NCI-H1417 (cell line): Measurements from ENCODE around the gene PHC2.
A peak's percentile ranks its signal among the peaks of the same experiment; 100 is the strongest.

Source experiments
- DNase-seq, 3 experiments: peaks; one replicate each; lab custom pipeline; 2025; lab: John Stamatoyannopoulos, UW

The PHC2 gene

DNA sequence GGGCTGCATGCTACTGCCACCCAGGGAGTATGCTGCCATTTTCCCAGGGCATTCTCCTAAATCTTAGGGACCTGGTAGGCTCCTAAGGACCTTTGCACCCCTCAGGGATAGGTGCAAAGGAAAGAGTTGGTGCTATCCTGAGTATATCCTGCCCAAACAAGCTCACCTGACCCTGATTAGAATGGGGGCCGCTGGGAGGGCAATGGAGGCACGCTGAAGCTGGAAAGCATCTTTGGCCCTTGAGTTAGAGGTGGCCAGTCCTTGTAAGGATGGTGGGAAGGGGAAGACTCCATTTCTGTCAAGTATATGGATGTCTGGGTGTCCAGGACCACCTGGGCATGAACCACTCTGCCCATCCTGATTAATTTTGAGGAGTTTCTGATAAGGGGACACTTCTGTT is 61.1 kb downstream of the PHC2 start:
- no peak for DNase-seq

DNA sequence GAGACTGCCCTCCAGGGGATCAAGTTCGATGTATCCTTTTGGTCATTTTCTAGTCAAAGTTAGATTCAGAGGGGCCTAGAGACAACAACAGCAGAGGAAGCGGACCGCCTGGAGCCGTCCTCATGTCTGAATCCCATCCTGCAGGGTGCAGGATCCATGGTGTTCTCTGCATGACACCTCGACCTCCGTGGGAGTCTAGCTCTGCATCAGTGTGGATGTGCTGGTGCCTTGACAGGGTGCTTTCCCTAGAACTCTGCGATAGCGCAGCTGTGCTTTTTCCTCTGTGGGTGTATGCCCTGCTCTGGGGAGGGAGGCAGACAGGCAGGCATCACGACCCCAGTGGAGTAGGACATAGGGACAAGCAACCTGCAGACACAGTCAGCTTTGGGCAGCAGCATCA is 61.8 kb downstream of the PHC2 start:
- DNase-seq = no peak

DNA sequence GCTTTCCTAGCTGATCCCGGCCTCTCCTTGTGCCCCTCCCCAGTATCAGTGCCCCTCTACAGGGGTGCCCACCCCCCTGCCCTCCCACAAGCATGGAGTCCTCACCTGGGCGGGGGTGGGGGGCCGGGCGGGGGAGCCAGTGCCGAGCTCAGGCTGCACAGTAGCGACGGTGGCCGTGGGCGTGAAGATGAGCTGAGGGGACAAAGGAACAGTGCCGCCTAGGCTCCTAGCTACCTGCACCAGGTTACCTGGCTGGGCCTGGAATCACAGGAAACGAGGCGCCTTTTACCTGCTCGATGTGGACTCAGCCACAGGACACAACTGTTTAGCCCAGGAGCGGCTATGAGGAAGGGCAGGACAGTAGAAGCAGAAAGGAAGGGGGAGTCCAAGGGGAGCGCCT is 62.5 kb downstream of the PHC2 start:
- no peak for DNase-seq

- DNase-seq = peak; percentile 57 to 86 (median 79)
Observed at GRCh38 chr1:33367485-33368405, 63.1 kb downstream of the PHC2 start.

GRCh38 chr1:33366762-33367484 is 64.0 kb downstream of the PHC2 start:
- DNase-seq = peak in 1 of 3 experiments; percentile 10

DNA sequence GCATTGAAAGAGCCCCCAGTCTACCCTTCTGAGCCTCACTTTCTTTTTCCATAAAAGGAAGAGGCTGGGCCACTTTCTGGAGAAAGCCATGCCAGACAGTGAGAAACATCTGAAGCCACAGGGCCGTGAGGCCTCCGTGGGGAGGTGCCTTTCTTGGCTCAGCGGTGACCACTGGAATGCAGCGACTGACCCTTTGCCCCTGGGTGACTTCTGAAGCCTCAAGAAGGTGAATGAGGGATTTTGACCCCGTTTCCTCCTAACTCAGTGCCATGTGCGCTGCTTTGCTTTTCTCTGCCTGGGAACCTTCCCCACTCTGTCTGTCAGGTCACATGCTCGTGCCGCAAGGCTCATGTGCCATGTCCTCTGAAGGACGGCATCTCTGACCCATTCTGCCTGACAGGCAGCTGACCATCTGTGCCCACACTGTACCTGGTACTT is 65.3 kb downstream of the PHC2 start:
- no peak for DNase-seq

- DNase-seq = no peak
Observed at GRCh38 chr1:33364565-33364918, 66.4 kb downstream of the PHC2 start.

- peak in 2 of 3 experiments; percentile 75 to 86 for DNase-seq
Observed at GRCh38 chr1:33363470-33363861, 67.4 kb downstream of the PHC2 start.

DNA sequence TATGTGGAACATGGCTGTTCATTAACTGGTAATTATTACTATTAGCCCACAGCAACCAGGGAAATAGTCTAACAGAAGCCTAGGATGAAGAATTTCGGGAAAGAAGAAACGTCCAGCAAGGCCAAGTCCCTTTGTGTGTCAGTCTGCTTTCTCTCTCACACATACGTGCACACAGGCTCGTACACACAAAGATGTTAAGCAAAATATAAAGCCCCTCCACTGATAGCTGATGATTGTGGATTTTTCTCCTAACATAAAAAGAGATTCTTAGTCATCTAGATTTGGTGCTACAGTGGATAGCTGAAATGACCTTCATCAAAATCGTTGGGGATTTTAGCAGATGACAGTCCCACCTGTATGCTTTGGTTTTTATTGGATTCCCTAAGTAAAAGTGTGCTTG is 67.9 kb downstream of the PHC2 start:
- no peak for DNase-seq

- DNase-seq = peak in 1 of 3 experiments; percentile 15
Observed at GRCh38 chr1:33361532-33362235, 69.2 kb downstream of the PHC2 start.

GRCh38 chr1:33360367-33360766 is 70.5 kb downstream of the PHC2 start:
- no peak for DNase-seq

GRCh38 chr1:33359931-33360330 is 71.0 kb downstream of the PHC2 start:
- DNase-seq = no peak

GRCh38 chr1:33358795-33359503 is 71.9 kb downstream of the PHC2 start:
- no peak for DNase-seq

DNA sequence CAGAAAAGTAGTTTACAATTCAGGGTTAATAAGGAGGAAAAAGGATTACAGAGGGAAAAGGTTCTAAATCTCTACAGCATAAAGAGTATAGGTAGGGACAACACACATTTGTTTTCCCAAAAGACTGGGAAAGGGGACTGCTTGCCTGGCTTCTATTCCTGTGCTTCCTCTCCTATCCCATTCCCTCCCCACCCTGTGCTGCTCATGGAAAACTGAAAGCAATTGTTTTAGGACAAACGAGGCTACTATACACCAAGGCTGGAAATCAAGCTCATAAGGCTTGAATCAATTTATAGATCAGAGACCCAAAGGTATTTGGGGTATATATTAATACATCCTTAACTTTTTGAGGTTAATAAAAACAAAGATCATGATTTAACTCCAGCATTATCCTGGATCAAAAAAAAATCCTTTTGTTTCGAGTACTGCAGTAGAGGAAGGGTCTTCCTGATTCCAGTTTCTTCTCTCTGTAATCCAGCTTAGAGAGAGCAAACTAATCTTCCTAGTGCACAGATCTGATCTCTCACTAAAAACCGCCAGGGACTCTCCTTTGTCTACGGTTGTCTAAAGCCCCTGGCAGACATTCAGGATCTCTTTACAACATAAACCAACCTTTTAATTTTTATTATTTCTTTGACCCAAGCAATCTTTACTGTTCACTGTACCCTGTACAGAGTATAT is 72.6 kb downstream of the PHC2 start:
- no peak for DNase-seq

DNA sequence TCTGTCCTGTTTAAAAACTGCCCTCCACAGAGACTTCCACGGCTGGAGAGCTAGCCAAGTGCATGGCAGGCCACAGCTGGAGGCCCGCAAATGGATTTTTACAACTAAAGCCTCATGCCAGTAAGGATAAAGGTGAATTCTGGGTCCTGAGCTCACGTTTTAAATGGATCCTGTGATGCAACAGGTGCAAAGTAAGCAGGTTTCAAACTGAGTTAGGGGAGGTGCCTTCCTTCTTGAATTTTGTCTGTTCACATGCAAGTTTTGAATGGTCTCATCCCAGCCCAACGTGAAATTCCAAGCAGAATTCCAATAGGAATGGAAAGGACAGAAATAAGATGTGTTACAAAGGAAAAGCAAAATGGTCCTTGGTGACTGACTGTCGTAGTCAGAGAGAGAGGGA is 73.8 kb downstream of the PHC2 start:
- DNase-seq = no peak

DNA sequence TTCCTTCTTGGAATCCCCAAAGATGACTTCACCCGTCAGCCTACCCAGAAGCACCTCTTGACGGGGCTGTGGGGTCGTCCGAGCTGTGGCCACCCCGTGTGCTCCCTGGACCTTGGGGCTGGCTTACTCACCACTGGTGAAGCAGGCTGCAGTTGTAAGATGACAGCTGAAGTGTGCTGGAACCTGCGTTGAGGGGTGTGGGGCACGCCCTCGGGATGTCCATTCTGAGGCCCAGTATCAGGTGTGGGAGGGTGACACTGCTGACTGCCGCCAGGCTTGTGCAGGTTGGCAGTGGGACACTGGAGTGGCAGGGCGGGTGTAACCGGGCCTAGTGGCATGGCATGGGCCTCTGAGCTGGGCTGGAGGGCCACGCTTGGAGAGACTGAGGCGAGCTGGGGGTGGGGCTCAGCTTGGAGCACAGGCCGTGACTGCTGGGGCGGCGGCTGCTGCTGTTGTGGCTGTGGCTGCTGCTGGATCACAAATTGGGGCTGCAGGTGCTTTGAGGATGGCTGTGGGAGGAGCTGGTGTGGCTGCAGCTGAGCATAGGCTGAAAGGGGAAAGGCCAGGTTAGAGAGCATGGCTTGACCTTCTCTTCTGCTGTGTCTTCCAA is 76.1 kb downstream of the PHC2 start:
- no peak for DNase-seq

DNA sequence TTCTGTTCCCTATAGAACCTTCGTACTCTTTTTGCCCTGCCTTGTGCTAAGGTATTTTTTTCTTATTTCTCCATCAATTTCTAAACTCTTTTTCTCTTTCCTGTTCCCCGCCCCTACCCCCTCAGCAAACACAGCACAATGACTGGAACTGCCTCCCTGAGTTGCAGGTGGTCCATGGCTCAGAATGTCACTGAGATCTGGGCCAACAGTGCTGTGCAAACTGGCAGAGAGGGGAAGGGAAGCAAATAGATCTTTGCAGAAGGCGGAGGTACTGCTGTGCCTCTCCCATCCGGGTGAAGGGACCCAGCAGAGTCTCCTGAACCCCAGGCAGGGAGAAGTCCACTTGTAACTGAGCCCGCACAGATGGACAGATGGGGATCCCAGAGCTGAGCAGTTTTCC is 77.4 kb downstream of the PHC2 start:
- no peak for DNase-seq

- DNase-seq = no peak
Observed at GRCh38 chr1:33351281-33351660, 79.6 kb downstream of the PHC2 start.

DNA sequence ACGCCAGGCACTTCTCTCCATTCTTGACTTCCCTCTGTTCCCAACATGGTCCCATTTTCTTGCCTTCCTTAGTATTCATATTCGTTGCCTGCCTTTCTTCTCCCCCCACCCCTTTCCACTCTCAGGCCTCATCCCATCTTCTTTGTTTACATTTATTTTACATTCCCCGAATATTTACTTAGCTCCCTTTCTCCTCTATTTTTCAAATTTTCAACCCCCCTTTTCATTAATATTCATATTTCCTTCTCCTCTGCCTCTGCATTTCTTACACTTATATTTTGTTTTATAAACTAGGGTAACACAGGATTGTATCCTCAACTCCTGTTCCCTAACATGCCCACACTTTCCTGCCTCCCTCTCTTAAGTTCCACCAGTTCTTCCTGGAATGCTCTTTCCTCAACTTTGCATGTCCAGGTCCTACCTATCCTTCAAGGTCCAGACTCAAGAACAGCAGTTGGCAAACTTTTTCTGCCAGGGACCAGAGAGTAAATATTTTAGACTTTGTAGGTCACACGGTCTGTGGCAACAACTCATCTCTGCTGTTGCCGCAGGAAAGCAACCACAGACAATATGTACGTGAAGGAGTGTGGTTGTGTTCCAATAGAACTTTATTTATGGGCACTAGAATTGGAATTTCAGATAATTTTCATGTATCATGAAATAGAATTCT is 80.1 kb downstream of the PHC2 start:
- peak in 1 of 3 experiments; percentile 44 for DNase-seq
